Nephron (organoid): ENCODE results near the gene PRKG1.
A peak's percentile ranks its signal among the peaks of the same experiment; 100 is the strongest.

Experiments used
- H3K27ac Mint-ChIP-seq, 3 experiments: 2 replicates each; pipeline ENCODE4 v1.8.0; 2020; ENCODE audit warnings: mixed read lengths in 3 of 3, mild to moderate bottlenecking in 2 of 3, moderate library complexity in 1 of 3
- H3K27me3 Mint-ChIP-seq: 2 replicates; pipeline ENCODE4 v1.8.0; 2021; ENCODE audit warnings: low read depth, mild to moderate bottlenecking, moderate library complexity, mixed read lengths
- H3K36me3 Mint-ChIP-seq: 2 replicates; pipeline ENCODE4 v1.8.0; 2020; ENCODE audit warnings: low read depth, mixed read lengths
- H3K4me1 Mint-ChIP-seq: 2 replicates; pipeline ENCODE4 v1.8.0; 2020; ENCODE audit warnings: mixed read lengths
- H3K4me3 Mint-ChIP-seq, 3 experiments: 2 replicates each; pipeline ENCODE4 v1.8.0; 2020; ENCODE audit warnings: mild to moderate bottlenecking in 3 of 3, mixed read lengths in 3 of 3, moderate library complexity in 2 of 3
- H3K9me3 Mint-ChIP-seq: 2 replicates; pipeline ENCODE4 v1.8.0; 2020; ENCODE audit warnings: mixed read lengths
- TF ChIP-seq, protein P1 (sequence below), 3 experiments: fragments of 200-600 bp; sonication (generic); IDR thresholded peaks; one replicate each; pipeline ENCODE4 v1.5.0; 2021; ENCODE audit warnings: antibody characterized with exemption in 3 of 3; ENCODE audit not compliant: unreplicated experiment in 3 of 3

The PRKG1 gene

GRCh38 chr10:51074238-51075028 lies at the start of gene PRKG1:
Gene PRKG1, plus strand, starts transcription at chr10:51074487.
- Mint-ChIP-seq H3K27me3 (no peaks in the 10 kb centered on the region), H3K27ac (peak within 1 kb of the TSS; percentile 90 to 92 (median 92)), H3K4me3 (peak within 1 kb of the TSS; percentile 92 to 96 (median 95)), H3K36me3 (no peaks in the 10 kb centered on the region), H3K9me3 (no peaks in the 10 kb centered on the region), H3K4me1 (peaks cover 34% of the 10 kb centered on the region)
- TF ChIP-seq, protein P1, sequence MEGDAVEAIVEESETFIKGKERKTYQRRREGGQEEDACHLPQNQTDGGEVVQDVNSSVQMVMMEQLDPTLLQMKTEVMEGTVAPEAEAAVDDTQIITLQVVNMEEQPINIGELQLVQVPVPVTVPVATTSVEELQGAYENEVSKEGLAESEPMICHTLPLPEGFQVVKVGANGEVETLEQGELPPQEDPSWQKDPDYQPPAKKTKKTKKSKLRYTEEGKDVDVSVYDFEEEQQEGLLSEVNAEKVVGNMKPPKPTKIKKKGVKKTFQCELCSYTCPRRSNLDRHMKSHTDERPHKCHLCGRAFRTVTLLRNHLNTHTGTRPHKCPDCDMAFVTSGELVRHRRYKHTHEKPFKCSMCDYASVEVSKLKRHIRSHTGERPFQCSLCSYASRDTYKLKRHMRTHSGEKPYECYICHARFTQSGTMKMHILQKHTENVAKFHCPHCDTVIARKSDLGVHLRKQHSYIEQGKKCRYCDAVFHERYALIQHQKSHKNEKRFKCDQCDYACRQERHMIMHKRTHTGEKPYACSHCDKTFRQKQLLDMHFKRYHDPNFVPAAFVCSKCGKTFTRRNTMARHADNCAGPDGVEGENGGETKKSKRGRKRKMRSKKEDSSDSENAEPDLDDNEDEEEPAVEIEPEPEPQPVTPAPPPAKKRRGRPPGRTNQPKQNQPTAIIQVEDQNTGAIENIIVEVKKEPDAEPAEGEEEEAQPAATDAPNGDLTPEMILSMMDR (IDR thresholded peaks at IDR 0.05; ENCODE audit: unreplicated experiment in 3 of 3), result no peak

DNA sequence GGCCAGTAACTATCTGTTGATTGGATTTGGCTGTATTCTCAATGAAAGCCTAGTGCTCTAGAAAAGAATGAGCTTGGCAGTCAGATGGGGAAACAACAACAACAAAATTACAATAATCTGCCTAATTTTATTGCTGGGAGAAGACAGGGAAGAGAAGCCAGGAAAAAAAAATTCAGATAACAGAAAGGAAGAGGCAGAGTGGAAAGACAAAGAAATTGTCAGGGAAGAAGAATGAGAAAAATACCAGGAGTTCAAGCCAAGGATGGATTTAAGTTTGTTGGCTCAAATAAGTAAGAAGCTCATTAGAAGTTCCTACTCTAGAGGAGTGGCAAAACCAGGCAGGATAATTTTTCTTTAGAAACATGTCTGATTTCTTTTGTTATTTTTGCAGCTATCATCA lies 45.9 kb upstream of the PRKG1 start:
- TF ChIP-seq, protein P1 (IDR thresholded peaks at IDR 0.05; ENCODE audit: unreplicated experiment in 3 of 3), result no peak
- Mint-ChIP-seq H3K9me3 (no peaks in the 10 kb centered on the region), H3K36me3 (no peaks in the 10 kb centered on the region), H3K4me1 (peaks cover 51% of the 10 kb centered on the region), H3K27ac (peak overlapping the region; percentile 59 to 88 (median 74)), H3K27me3 (no peaks in the 10 kb centered on the region), H3K4me3 (peak overlapping the region in 2 of 3 experiments; percentile 6 to 16)

DNA sequence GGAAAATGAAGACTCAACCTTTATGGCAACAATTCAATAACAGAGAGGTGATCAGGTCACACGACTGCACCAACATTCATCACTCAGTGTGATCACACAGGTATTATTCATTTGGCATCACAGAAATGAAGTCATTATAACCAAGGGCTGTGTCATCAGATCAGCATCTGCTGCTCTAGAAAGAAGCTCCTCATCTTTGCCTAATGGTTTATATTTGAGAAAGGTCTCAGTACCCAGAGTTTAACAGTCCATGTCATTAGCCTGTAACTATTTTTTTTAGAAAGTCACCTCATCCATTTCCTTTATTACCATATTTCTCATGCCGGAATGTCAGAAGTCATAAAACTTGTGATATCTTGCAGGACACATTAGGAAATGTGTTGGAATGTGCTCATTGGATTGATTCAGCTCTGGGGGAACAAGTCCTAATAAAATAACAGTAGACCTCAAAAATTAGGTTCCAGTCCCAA lies 45.1 kb upstream of the PRKG1 start:
- Mint-ChIP-seq H3K27me3 (no peaks in the 10 kb centered on the region), H3K4me1 (peaks cover 55% of the 10 kb centered on the region), H3K27ac (peak overlapping the region; percentile 13 to 61 (median 59)), H3K4me3 (no peak overlapping the region), H3K36me3 (no peaks in the 10 kb centered on the region), H3K9me3 (no peaks in the 10 kb centered on the region)
- TF ChIP-seq, protein P1 (IDR thresholded peaks at IDR 0.05; ENCODE audit: unreplicated experiment in 3 of 3), result no peak

GRCh38 chr10:51030480-51030879 lies 43.8 kb upstream of the PRKG1 start:
- no peak overlapping the region for H3K4me3 Mint-ChIP-seq
- no peaks in the 10 kb centered on the region for H3K27me3 Mint-ChIP-seq
- no peaks in the 10 kb centered on the region for H3K9me3 Mint-ChIP-seq

GRCh38 chr10:51031950-51032349 lies 42.3 kb upstream of the PRKG1 start:
- H3K27ac Mint-ChIP-seq, result peak overlapping the region; percentile 74 to 85 (median 79)
- peaks cover 60% of the 10 kb centered on the region for H3K4me1 Mint-ChIP-seq
- H3K36me3 Mint-ChIP-seq, result no peaks in the 10 kb centered on the region
- TF ChIP-seq, protein P1 (IDR thresholded peaks at IDR 0.05; ENCODE audit: unreplicated experiment in 3 of 3), result no peak
- H3K9me3 Mint-ChIP-seq, result no peaks in the 10 kb centered on the region
- no peaks in the 10 kb centered on the region for H3K27me3 Mint-ChIP-seq
- no peak overlapping the region for H3K4me3 Mint-ChIP-seq

More at GRCh38 chr10:51030480-51030879, 43.8 kb upstream of the PRKG1 start:
- Mint-ChIP-seq H3K4me1 (peaks cover 60% of the 10 kb centered on the region), H3K27ac (peak overlapping the region; percentile 10 to 85 (median 79)), H3K36me3 (no peaks in the 10 kb centered on the region)
- TF ChIP-seq, protein P1 (IDR thresholded peaks at IDR 0.05; ENCODE audit: unreplicated experiment in 3 of 3), result no peak
